Activated CD4-positive, alpha-beta memory T cell treated with anti-CD3 and anti-CD28 coated beads for 36 hours (primary cell): ENCODE measurements around the gene EPB41L3. TPM values are rescaled to one million over a fixed set of nuclear protein-coding genes. Genes with fewer than 3 reads are reported as not detected.
A peak's percentile ranks its signal among the peaks of the same experiment; 100 is the strongest.

Experiments
- CTCF ChIA-PET: fragments of 350-600 bp; sonication (Branson Sonifier 250); formaldehyde crosslinking; loops from one replicate; lab custom pipeline; 2021; ENCODE audit warnings: antibody characterized with exemption, inconsistent platforms; lab: Charles Lee
- POLR2A ChIA-PET: fragments of 350-600 bp; sonication (Branson Sonifier 250); formaldehyde crosslinking; loops from one replicate; lab custom pipeline; 2021; ENCODE audit warnings: antibody characterized with exemption; lab: Charles Lee
- DNase-seq: peaks from one replicate; pipeline ENCODE4 v3.0.0-alpha.2; 2020
- H3K27ac Mint-ChIP-seq: one replicate; pipeline ENCODE4 v1.8.0; 2021; ENCODE audit warnings: mixed read lengths
- H3K27me3 Mint-ChIP-seq: one replicate; pipeline ENCODE4 v1.8.0; 2021; ENCODE audit warnings: mixed read lengths
- H3K36me3 Mint-ChIP-seq: one replicate; pipeline ENCODE4 v1.8.0; 2021; ENCODE audit warnings: mixed read lengths
- H3K4me1 Mint-ChIP-seq: one replicate; pipeline ENCODE4 v1.8.0; 2021; ENCODE audit warnings: low read depth, mixed read lengths
- H3K4me3 Mint-ChIP-seq: one replicate; pipeline ENCODE4 v1.8.0; 2021; ENCODE audit warnings: mild to moderate bottlenecking, mixed read lengths
- H3K9me3 Mint-ChIP-seq: one replicate; pipeline ENCODE4 v1.8.0; 2021; ENCODE audit warnings: mixed read lengths
- intact Hi-C: fragments of 100-400 bp; cut with micrococcal nuclease; formaldehyde crosslinking; loops from one replicate; pipeline ENCODE4 v1.15.1; 2023
- total RNA-seq, 2 experiments: library from RNA; stranded (reverse); gene quantifications; one replicate each; pipeline ENCODE4 v1.2.3, GENCODE V29; 2021

The EPB41L3 gene
- total RNA-seq, 2 experiments from 2014 or later: 0.77 to 0.88 TPM

DNA sequence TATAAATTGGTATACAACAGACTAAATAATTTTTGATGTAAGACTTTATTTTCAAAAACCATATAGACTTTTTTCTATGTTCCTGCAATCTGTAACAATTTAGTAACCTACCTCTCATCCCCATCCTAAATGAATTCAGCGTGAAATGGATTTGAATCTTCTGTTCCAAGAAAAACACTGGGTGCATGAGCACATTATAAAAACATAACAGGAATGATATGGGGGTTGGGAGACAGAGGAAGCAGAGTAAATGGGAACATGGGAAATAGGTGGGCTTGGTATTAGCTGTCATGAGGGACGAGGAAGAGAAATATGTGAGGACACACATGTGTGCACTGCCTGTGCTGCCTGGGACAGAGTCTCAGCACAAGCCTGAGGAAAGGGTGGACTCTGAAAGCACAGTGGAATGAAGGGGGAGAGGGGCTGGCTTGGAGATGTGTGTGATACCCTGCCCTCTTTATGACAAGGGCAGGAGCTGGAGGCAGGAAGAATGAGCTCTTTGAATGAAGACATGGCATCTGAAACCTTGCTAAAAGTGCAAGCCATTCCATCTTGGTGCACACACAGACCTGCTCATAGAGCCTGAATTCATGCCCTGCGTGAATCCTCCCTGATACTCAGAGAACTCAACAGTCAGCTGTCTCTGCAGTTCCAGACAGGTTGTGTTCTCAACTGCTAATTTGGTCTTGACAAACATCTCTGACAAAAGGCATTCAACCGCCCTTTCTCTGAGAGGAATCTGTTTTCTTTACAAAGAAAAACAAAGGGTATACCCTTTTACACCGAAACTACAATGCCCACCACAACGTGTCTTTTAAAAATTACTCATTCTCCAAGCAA lies 66.6 kb downstream of the EPB41L3 start:
- Mint-ChIP-seq H3K27ac (no peak overlapping the region), H3K4me3 (no peak overlapping the region), H3K36me3 (no peaks in the 10 kb centered on the region), H3K4me1 (no peaks in the 10 kb centered on the region), H3K9me3 (no peaks in the 10 kb centered on the region), H3K27me3 (peaks cover 13% of the 10 kb centered on the region)
- POLR2A ChIA-PET: no interaction called here
- CTCF ChIA-PET: no interaction called here
- DNase-seq: no peak
- intact Hi-C loops: no loop called here

DNA sequence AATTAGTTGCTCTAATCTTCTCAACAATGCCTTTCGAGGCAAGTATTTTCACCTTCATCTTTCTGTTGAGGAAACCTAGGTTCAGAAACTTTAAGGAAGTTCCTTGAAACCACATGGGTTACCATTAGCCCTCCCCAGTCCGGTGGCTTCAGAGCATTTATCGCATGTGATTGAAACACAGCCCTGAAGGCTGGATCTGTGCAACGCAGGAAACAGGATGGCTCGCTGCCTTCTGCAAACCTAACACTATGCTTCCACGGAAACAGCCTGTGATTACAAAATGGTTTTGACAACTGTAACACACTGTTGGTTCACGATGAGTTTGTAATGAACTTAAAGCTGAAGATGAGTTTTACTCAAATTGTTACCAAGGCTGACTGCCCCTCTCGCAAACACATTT lies 68.5 kb downstream of the EPB41L3 start:
- DNase-seq: no peak
- Mint-ChIP-seq H3K36me3 (no peaks in the 10 kb centered on the region), H3K4me3 (no peak overlapping the region), H3K27me3 (peaks cover 14% of the 10 kb centered on the region), H3K9me3 (no peaks in the 10 kb centered on the region), H3K27ac (no peak overlapping the region), H3K4me1 (no peaks in the 10 kb centered on the region)
- ChIA-PET POLR2A (no interaction called here), CTCF (no interaction called here)
- intact Hi-C loops: no loop called here

DNA sequence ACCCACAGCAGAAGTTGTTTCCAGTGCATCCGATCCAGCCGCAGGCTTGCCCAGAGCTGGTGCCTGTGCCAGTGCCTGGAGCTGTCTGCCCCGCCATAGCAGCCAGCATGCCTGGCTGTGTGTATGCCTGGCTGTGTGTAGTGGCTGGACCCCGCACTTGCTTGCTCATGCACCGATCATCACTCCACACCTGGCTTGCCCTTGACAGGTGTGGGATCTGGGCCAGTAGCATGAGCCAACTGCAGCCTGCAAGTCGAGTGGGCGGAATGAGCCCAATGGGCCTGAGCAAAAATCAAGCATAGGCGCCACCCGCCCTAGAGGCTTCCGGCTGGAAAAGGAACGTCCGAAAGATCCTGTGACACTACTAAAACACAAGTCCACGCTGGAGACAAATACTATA lies 74.5 kb downstream of the EPB41L3 start:
- Mint-ChIP-seq H3K4me3 (no peak overlapping the region), H3K9me3 (no peaks in the 10 kb centered on the region), H3K4me1 (no peaks in the 10 kb centered on the region), H3K36me3 (no peaks in the 10 kb centered on the region), H3K27ac (no peak overlapping the region), H3K27me3 (peaks cover 4% of the 10 kb centered on the region)
- ChIA-PET POLR2A (no interaction called here), CTCF (no interaction called here)
- intact Hi-C loops: no loop called here
- no peak for DNase-seq

DNA sequence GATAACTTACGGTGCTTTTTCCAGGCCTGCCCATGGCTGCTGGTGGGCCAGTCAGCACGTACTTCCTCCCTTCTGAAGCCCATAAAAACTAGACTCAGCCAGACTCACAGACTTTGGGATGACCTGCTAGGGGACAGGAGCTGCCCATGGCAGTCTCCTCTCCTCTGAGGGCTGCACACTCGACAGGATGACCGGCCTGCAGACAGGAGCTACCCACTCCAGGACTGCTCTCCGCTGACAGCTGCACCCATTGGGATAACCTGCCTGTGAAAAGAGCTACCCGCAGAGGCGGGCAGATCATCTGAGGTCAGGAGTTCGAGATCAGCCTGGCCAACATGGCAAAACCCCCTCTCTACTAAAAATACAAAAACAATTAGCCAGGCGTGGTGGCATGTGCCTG lies 75.4 kb downstream of the EPB41L3 start:
- ChIA-PET CTCF (no interaction called here), POLR2A (no interaction called here)

DNA sequence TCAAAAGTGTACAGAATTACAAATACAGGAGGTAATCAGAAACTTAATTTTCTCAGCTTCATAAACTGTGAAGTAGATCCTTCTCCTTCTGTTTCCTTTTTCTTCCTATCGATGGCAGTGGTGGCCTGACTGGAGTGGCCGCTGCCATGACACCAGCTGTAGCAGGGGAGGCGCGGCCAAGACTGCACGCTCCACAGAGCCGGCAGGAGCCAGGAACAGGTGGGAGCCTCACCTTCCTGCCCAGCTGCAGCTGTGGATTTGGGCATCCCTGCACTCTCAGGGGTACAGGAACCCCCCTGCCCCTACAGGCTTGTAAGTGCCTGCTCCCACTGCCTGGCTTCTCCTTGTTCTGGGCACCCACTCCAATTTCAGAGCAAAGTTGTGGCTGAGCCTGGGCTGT lies 76.1 kb downstream of the EPB41L3 start:
- ChIA-PET POLR2A (no interaction called here), CTCF (no interaction called here)
- no peaks in the 10 kb centered on the region for H3K4me1 Mint-ChIP-seq
- H3K9me3 Mint-ChIP-seq: no peaks in the 10 kb centered on the region
- H3K4me3 Mint-ChIP-seq: no peak overlapping the region
- peaks cover 4% of the 10 kb centered on the region for H3K27me3 Mint-ChIP-seq
- H3K36me3 Mint-ChIP-seq: no peaks in the 10 kb centered on the region
- DNase-seq: no peak
- no peak overlapping the region for H3K27ac Mint-ChIP-seq
- intact Hi-C loops: no loop called here

More for the DNA sequence above, 75.4 kb downstream of the EPB41L3 start:
- Mint-ChIP-seq H3K27ac (no peak overlapping the region), H3K36me3 (no peaks in the 10 kb centered on the region), H3K27me3 (peaks cover 4% of the 10 kb centered on the region), H3K4me3 (no peak overlapping the region), H3K4me1 (no peaks in the 10 kb centered on the region), H3K9me3 (no peaks in the 10 kb centered on the region)
- no peak for DNase-seq
- intact Hi-C loops: no loop called here

DNA sequence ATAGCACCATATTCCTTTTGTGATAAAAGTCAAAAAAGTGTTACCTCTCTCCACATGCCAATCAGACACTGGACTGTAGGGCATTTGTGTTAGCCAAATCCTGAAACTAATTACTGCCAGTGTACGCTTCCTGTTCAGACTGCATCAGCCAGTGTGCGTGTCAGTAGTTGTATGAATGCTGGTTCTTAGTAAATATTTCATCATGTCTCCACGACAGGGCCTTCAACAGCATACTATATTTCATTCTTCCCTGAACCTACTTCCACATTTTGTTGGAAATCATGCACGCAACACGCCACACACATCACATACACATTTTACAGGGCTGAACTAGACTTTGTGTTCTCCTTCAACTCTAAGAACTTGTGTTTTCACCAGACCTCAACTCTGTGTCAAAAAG lies 77.5 kb downstream of the EPB41L3 start:
- intact Hi-C loops: no loop called here
- no peaks in the 10 kb centered on the region for H3K36me3 Mint-ChIP-seq
- peaks cover 2% of the 10 kb centered on the region for H3K27me3 Mint-ChIP-seq
- no peak overlapping the region for H3K4me3 Mint-ChIP-seq
- H3K9me3 Mint-ChIP-seq: no peaks in the 10 kb centered on the region
- CTCF ChIA-PET: no interaction called here
- POLR2A ChIA-PET: no interaction called here
- no peak for DNase-seq
- H3K27ac Mint-ChIP-seq: no peak overlapping the region
- H3K4me1 Mint-ChIP-seq: no peaks in the 10 kb centered on the region

DNA sequence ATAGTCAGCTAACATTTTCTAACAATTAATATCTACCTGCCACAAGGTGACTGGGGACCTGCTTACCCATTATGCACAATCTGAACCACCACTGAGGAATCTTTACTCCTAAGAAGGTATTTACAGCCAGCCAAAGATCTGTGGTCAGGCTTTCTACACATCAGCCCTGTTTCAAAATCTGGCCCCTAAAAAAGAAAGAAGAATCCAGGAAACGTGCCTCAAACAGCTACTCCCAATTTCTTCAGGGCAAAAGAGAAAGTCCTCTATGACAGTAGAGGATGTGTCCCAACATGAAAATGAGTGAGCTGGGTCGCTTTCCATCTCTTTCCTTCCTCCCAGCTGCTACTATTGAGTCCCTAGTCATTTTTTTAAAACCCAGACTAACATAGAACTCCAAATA lies 79.5 kb downstream of the EPB41L3 start:
- ChIA-PET POLR2A (no interaction called here), CTCF (no interaction called here)
- no peak for DNase-seq
- Mint-ChIP-seq H3K9me3 (no peaks in the 10 kb centered on the region), H3K27ac (no peak overlapping the region), H3K36me3 (no peaks in the 10 kb centered on the region), H3K4me1 (no peaks in the 10 kb centered on the region), H3K4me3 (no peak overlapping the region), H3K27me3 (peaks cover 1% of the 10 kb centered on the region)
- intact Hi-C loops: no loop called here

DNA sequence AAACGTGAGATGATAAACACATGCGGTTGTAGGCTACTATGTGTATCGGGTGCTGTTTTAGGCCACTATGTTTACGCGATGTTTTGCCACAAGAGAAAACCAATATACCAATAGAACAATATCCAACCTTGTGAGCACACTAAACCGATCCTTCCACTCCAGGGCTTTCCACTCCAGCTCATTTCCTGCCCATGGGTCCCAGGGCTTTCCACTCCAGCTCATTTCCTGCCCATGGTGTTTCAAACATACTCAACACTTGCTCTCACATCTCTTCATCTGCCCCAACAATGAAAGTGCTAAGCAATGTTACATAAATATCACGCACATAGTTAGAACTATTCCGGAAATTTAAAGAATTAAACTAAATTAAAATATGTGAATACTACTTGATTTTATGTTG lies 80.0 kb downstream of the EPB41L3 start:
- ChIA-PET CTCF (no interaction called here), POLR2A (no interaction called here)
- no peaks in the 10 kb centered on the region for H3K4me1 Mint-ChIP-seq
- H3K27me3 Mint-ChIP-seq: peaks cover 1% of the 10 kb centered on the region
- intact Hi-C loops: no loop called here
- no peak overlapping the region for H3K4me3 Mint-ChIP-seq
- no peak for DNase-seq
- no peak overlapping the region for H3K27ac Mint-ChIP-seq
- no peaks in the 10 kb centered on the region for H3K36me3 Mint-ChIP-seq
- H3K9me3 Mint-ChIP-seq: no peaks in the 10 kb centered on the region

DNA sequence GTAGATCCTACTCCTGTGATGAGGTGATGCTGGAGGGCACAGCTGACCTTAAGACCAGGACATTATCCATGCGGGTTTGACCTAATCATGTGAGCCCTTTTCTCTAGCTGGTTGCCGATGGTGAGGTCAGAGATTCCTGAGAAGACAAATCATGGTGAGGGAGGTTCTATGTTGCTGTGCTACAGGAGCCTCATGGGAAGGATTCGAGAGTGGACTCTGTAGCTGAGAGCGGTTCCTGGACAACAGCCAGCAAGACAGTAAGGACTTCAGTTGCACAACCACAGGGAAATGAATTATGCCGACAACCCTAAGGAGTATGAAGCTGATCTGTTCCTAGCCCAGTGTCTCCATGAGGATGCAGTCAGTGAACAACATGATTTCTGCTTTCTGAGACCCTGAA lies 80.4 kb downstream of the EPB41L3 start:
- H3K27me3 Mint-ChIP-seq: peaks cover 1% of the 10 kb centered on the region
- no peak overlapping the region for H3K4me3 Mint-ChIP-seq
- CTCF ChIA-PET: no interaction called here
- no peaks in the 10 kb centered on the region for H3K36me3 Mint-ChIP-seq
- no peaks in the 10 kb centered on the region for H3K4me1 Mint-ChIP-seq
- DNase-seq: no peak
- H3K9me3 Mint-ChIP-seq: no peaks in the 10 kb centered on the region
- intact Hi-C loops: no loop called here
- no peak overlapping the region for H3K27ac Mint-ChIP-seq
- POLR2A ChIA-PET: no interaction called here

DNA sequence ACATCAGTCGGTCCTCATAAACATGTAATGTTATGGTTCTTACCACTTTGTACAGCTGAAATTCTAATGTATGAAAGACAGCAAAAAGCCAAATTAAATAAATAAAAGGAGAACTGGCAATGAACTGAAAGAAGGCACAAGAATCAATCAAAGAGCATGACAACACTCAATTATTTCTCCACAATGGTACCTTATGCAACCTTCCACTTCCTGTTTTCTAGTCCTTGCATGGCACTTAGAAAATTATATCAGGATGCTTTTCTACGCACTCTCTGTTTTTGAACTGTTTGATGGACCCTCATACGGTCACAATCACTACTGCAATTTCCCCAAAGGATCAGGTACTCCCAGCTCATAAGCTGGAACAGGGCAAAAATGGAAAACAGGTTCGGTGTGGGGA lies 81.6 kb downstream of the EPB41L3 start:
- Mint-ChIP-seq H3K27ac (no peak overlapping the region), H3K27me3 (no peaks in the 10 kb centered on the region), H3K9me3 (no peaks in the 10 kb centered on the region), H3K36me3 (no peaks in the 10 kb centered on the region), H3K4me3 (no peak overlapping the region), H3K4me1 (no peaks in the 10 kb centered on the region)
- POLR2A ChIA-PET: no interaction called here
- CTCF ChIA-PET: no interaction called here
- no peak for DNase-seq
- intact Hi-C loops: no loop called here

DNA sequence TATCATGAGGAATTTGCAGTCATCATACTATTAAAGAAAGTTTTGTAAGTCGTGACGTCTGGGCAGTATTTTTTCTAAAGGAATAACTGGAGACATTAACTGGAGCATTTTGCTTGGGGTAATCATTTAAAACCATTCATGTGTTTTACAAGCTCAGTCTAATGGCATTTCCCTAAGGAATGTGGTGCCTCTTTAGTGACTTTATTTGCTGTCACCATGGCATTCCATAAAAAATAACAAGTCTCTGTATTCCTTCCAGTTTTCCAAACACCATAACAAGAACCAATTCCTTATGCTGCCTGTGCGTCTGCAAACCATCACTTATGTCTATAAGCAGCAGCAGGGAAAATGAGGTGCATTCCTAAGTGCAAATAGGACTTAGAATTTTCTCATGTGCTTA lies 82.8 kb downstream of the EPB41L3 start:
- Mint-ChIP-seq H3K4me1 (no peaks in the 10 kb centered on the region), H3K27ac (no peak overlapping the region), H3K27me3 (no peaks in the 10 kb centered on the region), H3K4me3 (no peak overlapping the region), H3K36me3 (no peaks in the 10 kb centered on the region), H3K9me3 (no peaks in the 10 kb centered on the region)
- ChIA-PET CTCF (interaction anchor here (0.6 kb wide), 1 partner anchor 21 kb away, joined by 3 read pairs; no protein-coding TSS in a partner anchor), POLR2A (no interaction called here)
- intact Hi-C loops: no loop called here
- DNase-seq: no peak

DNA sequence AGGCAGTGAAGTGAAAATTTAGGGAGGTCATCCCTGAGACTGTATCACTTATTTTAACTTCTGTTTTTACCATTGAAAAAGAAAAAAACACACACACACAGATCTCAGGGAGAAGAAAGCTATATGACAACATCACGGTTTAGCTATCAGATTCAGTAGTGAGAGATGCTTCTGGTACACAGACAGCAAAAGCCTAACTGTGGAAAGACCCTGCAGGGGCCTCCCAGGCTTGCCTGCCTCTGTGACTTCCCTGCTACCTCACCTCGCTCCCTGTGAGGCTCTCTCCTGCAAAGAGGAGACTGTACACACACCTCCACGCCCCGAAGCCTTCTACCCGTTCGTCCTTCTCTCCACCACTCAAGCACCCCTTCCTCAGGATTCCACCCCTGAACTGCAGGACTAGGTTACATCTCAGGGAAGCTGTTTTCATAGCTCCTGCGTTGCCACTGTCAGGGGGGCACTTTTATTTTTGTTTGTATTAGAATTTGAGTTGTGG lies 86.3 kb downstream of the EPB41L3 start:
- CTCF ChIA-PET: no interaction called here
- Mint-ChIP-seq H3K4me3 (no peak overlapping the region), H3K4me1 (peaks cover 2% of the 10 kb centered on the region), H3K9me3 (no peaks in the 10 kb centered on the region), H3K36me3 (no peaks in the 10 kb centered on the region), H3K27me3 (no peaks in the 10 kb centered on the region), H3K27ac (peak overlapping the region; percentile 25)
- DNase-seq: no peak
- POLR2A ChIA-PET: no interaction called here
- intact Hi-C loops: loop anchor here (10.0 kb wide), 1 partner anchor 163 kb away; the partner anchor contains the start of gene ZBTB14
